ENCODE results near the gene KIF3A.

The KIF3A gene

DNA sequence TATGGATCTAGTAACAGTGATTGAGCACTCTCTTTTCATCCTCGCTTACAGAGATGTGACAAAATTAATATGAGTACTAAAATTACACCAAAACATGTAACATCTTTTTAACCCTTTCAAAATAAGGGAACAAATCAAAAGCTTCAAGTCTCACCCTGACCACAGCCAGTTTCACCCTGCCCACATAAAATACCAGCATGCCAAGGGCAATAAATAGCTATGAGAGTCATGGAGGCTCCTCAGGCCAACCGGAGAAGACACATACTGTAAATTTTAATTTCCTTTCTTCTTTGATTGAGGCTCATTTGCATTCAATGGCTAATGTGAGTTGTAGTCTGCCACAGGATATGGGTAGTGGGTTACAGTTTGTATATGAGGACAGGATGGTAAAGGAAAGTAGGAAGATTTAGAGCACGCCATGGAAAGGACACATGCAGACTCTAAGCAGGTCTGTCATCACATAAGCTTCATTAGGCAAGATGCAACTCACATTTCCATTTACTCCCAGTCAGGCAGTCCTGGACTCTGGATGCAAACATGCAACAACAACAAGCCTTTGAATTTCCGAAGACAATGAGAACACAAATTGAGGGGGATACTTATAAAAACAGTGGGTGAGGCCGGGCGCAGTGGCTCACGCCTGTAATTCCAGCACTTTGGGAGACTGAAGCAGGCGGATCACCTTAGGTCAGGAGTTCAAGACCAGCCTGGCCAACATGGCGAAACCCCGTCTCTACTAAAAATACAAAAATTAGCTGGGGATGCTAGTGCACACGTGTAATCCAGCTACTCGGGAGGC, 52.2 kb downstream of the KIF3A start:
- no peak for DNase-seq (ENCODE audit: low read depth)
- no peak overlapping the region for H3K4me3 ChIP-seq (ENCODE audit: low read depth, low read length)

DNA sequence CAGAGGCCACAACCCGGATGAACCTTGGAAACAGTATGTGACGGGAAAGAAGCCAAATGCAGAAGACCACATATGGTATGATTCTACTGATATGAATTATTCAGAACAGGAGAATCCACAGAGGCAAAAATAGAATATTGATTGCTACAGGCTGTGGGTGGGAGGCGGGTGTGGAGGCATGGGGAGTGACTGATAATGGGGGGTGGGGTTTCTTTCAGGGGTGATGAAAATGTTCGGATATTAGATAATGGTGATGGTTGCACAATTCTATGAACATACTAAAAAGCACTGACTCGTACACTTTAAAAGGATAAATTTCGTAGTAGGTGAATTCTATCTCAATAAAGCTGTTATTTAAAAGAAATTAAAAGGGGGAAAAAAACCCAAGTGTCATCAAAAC, 52.9 kb downstream of the KIF3A start:
- DNase-seq (ENCODE audit: low read depth): no peak
- H3K4me3 ChIP-seq (ENCODE audit: low read depth, low read length): no peak overlapping the region

- no peak overlapping the region for H3K4me3 ChIP-seq (ENCODE audit: low read depth, low read length)
- DNase-seq (ENCODE audit: low read depth): no peak
These were observed 55.4 kb downstream of the KIF3A start for GRCh38 chr5:132681983-132682382.

GRCh38 chr5:132681476-132681831, 55.9 kb downstream of the KIF3A start:
- H3K4me3 ChIP-seq (ENCODE audit: low read depth, low read length): no peak overlapping the region
- DNase-seq (ENCODE audit: low read depth): no peak

DNA sequence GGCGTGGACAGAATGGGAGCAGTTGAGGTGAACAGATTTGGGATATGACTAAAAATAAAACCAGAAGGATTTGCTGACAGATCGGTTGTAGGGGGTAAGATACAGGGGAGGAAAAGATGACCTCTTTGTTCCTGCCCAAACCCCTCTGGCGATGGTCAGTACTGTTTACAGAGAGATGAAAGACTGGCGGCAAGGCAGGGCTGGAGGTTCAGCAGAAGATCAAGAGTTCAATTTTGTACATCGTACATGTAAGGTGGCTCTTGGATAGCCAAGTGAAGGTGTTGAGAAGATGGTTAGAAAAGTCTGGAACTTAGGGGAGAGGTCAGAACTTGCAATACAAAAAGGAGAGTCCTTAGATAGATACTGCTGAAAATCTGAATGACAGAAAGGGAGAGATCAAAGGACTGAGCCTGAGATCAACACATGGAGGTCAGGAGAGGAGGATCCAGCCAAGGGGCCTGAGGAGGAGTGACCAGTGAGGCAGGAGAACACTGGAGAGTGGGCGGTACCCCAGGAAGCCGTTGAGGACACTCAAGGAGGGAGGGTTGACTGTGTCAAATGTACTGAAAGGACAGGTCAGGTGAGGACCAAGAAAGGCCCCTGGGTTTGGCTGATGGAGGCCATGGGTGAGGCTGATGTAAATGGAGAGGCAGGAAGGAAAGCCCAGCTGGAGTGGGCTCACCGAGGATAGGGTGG, 56.4 kb downstream of the KIF3A start:
- no peak overlapping the region for H3K4me3 ChIP-seq (ENCODE audit: low read depth, low read length)
- no peak for DNase-seq (ENCODE audit: low read depth)

DNA sequence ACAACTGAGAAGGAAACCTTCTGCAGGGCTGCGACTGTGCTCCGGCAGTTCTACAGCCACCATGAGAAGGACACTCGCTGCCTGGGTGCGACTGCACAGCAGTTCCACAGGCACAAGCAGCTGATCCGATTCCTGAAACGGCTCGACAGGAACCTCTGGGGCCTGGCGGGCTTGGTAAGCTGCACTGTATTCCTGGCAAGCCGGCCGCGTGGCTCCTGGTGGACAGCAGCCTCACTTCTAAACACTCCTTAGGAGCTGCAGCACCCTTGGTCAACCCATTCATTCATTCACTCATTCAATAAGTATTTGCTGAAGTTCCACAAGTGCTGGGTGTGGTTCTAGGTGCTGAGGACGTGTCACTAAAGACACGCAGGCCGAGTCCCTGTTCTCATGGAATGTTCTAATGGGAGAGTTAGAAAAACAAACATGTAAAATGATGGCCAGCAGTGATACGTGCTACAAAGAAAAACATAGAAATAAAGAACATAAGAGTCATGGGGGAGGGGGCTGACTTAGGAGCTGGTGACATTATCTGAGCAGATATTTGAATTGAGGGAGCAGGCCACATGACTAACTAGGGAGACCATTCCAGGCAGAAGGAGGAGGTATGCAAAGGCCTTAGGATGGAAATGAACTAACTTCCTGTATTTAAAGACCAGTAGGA, 57.5 kb downstream of the KIF3A start:
- no peak overlapping the region for H3K4me3 ChIP-seq (ENCODE audit: low read depth, low read length)
- no peak for DNase-seq (ENCODE audit: low read depth)

- H3K4me3 ChIP-seq (ENCODE audit: low read depth, low read length): no peak overlapping the region
- DNase-seq (ENCODE audit: low read depth): no peak
These were observed 58.2 kb downstream of the KIF3A start for GRCh38 chr5:132679166-132679565.

- DNase-seq (ENCODE audit: low read depth): no peak
- no peak overlapping the region for H3K4me3 ChIP-seq (ENCODE audit: low read depth, low read length)
These were observed 58.6 kb downstream of the KIF3A start for GRCh38 chr5:132678735-132679134.

DNA sequence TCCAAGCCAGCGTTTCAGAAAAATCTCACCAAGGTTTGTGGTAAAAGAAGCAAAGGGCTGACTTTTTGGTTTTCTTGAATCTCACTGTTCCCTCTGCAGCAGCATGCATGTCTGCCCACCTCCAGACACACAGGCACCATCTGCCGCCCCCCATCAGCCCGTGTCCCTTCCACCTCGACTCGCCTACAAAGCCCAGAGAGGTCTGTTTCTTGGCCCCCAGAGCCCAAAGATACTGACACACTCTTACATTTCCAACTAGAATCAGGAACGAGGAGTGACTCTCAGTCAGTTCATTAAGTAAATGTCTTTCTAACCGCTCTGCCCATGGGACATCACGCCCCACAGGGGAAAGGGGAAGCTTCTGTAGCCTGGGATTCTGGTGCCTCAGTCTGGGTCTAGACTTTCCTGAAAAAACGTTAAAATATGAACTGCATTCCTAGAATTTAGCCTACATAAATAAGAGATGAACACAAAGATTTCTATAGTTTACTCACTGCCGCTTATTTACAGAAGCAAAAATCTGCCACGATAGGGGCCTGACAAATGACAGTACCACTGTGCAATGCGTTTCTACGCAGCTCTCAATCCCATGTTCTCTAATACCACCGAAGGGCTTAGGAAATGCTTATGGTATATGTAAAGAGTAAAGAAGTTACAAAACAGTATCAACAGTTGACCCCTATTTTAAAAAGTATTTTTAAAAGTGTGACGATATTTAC, 59.5 kb downstream of the KIF3A start:
- H3K4me3 ChIP-seq (ENCODE audit: low read depth, low read length): no peak overlapping the region
- no peak for DNase-seq (ENCODE audit: low read depth)

GRCh38 chr5:132677191-132677590, 60.2 kb downstream of the KIF3A start:
- peak; percentile 36 for DNase-seq (ENCODE audit: low read depth)
- no peak overlapping the region for H3K4me3 ChIP-seq (ENCODE audit: low read depth, low read length)

- H3K4me3 ChIP-seq (ENCODE audit: low read depth, low read length): no peak overlapping the region
- DNase-seq (ENCODE audit: low read depth): no peak
These were observed 61.2 kb downstream of the KIF3A start for GRCh38 chr5:132675936-132676689.

- peak; percentile 88 for DNase-seq (ENCODE audit: low read depth)
- no peak overlapping the region for H3K4me3 ChIP-seq (ENCODE audit: low read depth, low read length)
These were observed 62.5 kb downstream of the KIF3A start for GRCh38 chr5:132674671-132675506.

- DNase-seq (ENCODE audit: low read depth): no peak
- no peak within 1 kb of the TSS for H3K4me3 ChIP-seq (ENCODE audit: low read depth, low read length)
These were observed 63.3 kb downstream of the KIF3A start, which contains the start of gene IL4 for GRCh38 chr5:132673939-132674630. Gene IL4 (plus strand): TSS chr5:132673989. CDS start chr5:132674051, 62 bp downstream.

DNA sequence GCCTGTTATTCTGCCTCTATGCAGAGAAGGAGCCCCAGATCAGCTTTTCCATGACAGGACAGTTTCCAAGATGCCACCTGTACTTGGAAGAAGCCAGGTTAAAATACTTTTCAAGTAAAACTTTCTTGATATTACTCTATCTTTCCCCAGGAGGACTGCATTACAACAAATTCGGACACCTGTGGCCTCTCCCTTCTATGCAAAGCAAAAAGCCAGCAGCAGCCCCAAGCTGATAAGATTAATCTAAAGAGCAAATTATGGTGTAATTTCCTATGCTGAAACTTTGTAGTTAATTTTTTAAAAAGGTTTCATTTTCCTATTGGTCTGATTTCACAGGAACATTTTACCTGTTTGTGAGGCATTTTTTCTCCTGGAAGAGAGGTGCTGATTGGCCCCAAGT, 63.9 kb downstream of the KIF3A start:
- H3K4me3 ChIP-seq (ENCODE audit: low read depth, low read length): no peak overlapping the region
- no peak for DNase-seq (ENCODE audit: low read depth)

- H3K4me3 ChIP-seq (ENCODE audit: low read depth, low read length): no peak overlapping the region
- DNase-seq (ENCODE audit: low read depth): no peak
These were observed 66.3 kb downstream of the KIF3A start for GRCh38 chr5:132671000-132671399.

GRCh38 chr5:132669966-132670882, 67.1 kb downstream of the KIF3A start:
- no peak for DNase-seq (ENCODE audit: low read depth)
- H3K4me3 ChIP-seq (ENCODE audit: low read depth, low read length): no peak overlapping the region

DNA sequence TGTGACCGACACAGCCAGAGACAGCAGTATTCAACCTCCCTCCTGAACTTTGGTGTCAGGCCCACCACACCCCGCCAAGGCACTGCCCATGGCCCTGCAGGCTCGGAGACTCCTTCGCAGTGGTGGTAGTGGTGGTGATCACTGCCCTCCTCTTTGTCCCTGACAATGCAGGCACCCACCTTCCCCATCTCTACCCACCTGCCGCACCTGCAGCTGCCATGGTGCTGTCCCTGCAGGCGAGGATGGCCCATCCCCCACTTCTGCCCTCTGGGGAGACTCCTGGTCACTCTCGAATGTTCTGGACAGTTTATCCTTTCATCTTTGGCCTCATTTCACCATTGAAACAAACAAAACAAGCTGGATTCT, 67.9 kb downstream of the KIF3A start:
- no peak for DNase-seq (ENCODE audit: low read depth)
- H3K4me3 ChIP-seq (ENCODE audit: low read depth, low read length): no peak overlapping the region

Measured in skeletal muscle cell (primary cell).